ENCODE data around the gene PALD1.
A peak's percentile ranks its signal among the peaks of the same experiment; 100 is the strongest.

Gene PALD1

GRCh38 chr10:70538195-70538520 lies 59.6 kb downstream of the PALD1 start:
- DNase-seq: no peak

- no peak for DNase-seq
Observed at GRCh38 chr10:70538731-70539338, 60.3 kb downstream of the PALD1 start.

GRCh38 chr10:70539471-70539870 lies 60.9 kb downstream of the PALD1 start:
- DNase-seq: no peak

GRCh38 chr10:70540089-70540788 lies 61.7 kb downstream of the PALD1 start:
- DNase-seq: no peak

- DNase-seq: no peak
Observed at GRCh38 chr10:70540789-70541360, 62.3 kb downstream of the PALD1 start.

GRCh38 chr10:70541736-70542564 lies 63.4 kb downstream of the PALD1 start:
- no peak for DNase-seq

- DNase-seq: no peak
Observed at GRCh38 chr10:70542565-70542938, 64.0 kb downstream of the PALD1 start.

GRCh38 chr10:70543911-70544310 lies 65.3 kb downstream of the PALD1 start:
- DNase-seq: no peak

- DNase-seq: no peak
Observed at GRCh38 chr10:70544431-70545340, 66.1 kb downstream of the PALD1 start.

GRCh38 chr10:70546584-70546983 lies 68.0 kb downstream of the PALD1 start:
- DNase-seq: no peak

- no peak for DNase-seq
Observed at GRCh38 chr10:70549351-70549961, 70.9 kb downstream of the PALD1 start.

GRCh38 chr10:70549962-70550458 lies 71.4 kb downstream of the PALD1 start:
- DNase-seq: peak; percentile 8

GRCh38 chr10:70550459-70550858 lies 71.9 kb downstream of the PALD1 start:
- DNase-seq: no peak

GRCh38 chr10:70551466-70551865 lies 72.9 kb downstream of the PALD1 start:
- DNase-seq: no peak

GRCh38 chr10:70551971-70552422 lies 73.4 kb downstream of the PALD1 start:
- peak; percentile 82 for DNase-seq

GRCh38 chr10:70552586-70552985 lies 74.0 kb downstream of the PALD1 start:
- DNase-seq: no peak

- no peak for DNase-seq
Observed at GRCh38 chr10:70555371-70555770, 76.8 kb downstream of the PALD1 start.

- no peak for DNase-seq
Observed at GRCh38 chr10:70557086-70557845, 78.7 kb downstream of the PALD1 start.

GRCh38 chr10:70557876-70558275 lies 79.3 kb downstream of the PALD1 start:
- no peak for DNase-seq

GRCh38 chr10:70558295-70558694 lies 79.7 kb downstream of the PALD1 start:
- no peak for DNase-seq
